MCF 10A (cell line): ENCODE results near the gene OR10J5. TPM values are rescaled to one million over a fixed set of nuclear protein-coding genes. Genes with fewer than 3 reads are reported as not detected.

ENCODE experiments used
- BruUV-seq: library from RNA; stranded (reverse); fragments of 400-500 nt; replicated peaks from 2 replicates; lab custom pipeline; 2021; lab: Mats Ljungman, UMichigan
- CTCF ChIA-PET: fragments of 300-600 bp; sonication (Branson Sonifier 250); formaldehyde crosslinking; extraction: SDS; loops from one replicate; lab custom pipeline; 2021; ENCODE audit warnings: antibody characterized with exemption, inconsistent platforms; lab: Yijun Ruan, JAX
- POLR2A ChIA-PET: fragments of 300-600, 350-650 bp; sonication (Branson Sonifier 250); formaldehyde crosslinking; extraction: SDS; loops from one replicate; lab custom pipeline; 2020; ENCODE audit warnings: antibody characterized with exemption, inconsistent platforms; lab: Yijun Ruan, JAX
- DNase-seq: peaks from one replicate; pipeline ENCODE4 v3.0.0-alpha.2; 2018; ENCODE audit not compliant: unreplicated experiment
- H3K27ac Mint-ChIP-seq: one replicate; pipeline ENCODE4 v1.8.0; 2022; ENCODE audit warnings: mild to moderate bottlenecking, low read depth, mixed read lengths; ENCODE audit not compliant: unreplicated experiment
- H3K27me3 Mint-ChIP-seq: one replicate; pipeline ENCODE4 v1.8.0; 2022; ENCODE audit warnings: mixed read lengths; ENCODE audit not compliant: insufficient read depth, unreplicated experiment
- H3K36me3 Mint-ChIP-seq: one replicate; pipeline ENCODE4 v1.8.0; 2022; ENCODE audit warnings: mild to moderate bottlenecking, moderate library complexity, mixed read lengths; ENCODE audit not compliant: insufficient read depth, unreplicated experiment
- H3K4me1 Mint-ChIP-seq: one replicate; pipeline ENCODE4 v1.8.0; 2022; ENCODE audit warnings: mixed read lengths; ENCODE audit not compliant: insufficient read depth, unreplicated experiment
- H3K4me3 Mint-ChIP-seq: one replicate; pipeline ENCODE4 v1.8.0; 2022; ENCODE audit warnings: mild to moderate bottlenecking, moderate library complexity, mixed read lengths; ENCODE audit not compliant: unreplicated experiment
- H3K9me3 Mint-ChIP-seq: one replicate; pipeline ENCODE4 v1.8.0; 2022; ENCODE audit warnings: mixed read lengths; ENCODE audit not compliant: unreplicated experiment
- CTCF ChIP-seq: fragments of 200-600 bp; IDR thresholded peaks from one replicate; pipeline ENCODE4 v1.8.0; 2022; ENCODE audit warnings: antibody characterized with exemption, mild to moderate bottlenecking; ENCODE audit not compliant: unreplicated experiment
- intact Hi-C: fragments of 100-400 bp; cut with micrococcal nuclease; formaldehyde crosslinking; loops from 2 replicates; pipeline ENCODE4 v1.14.1; 2022
- total RNA-seq: library from RNA; stranded (reverse); gene quantifications from 2 replicates; pipeline ENCODE4 v1.2.3, GENCODE V29; 2022

OR10J5 gene
- total RNA-seq, 1 experiment from 2014 or later = not detected

DNA sequence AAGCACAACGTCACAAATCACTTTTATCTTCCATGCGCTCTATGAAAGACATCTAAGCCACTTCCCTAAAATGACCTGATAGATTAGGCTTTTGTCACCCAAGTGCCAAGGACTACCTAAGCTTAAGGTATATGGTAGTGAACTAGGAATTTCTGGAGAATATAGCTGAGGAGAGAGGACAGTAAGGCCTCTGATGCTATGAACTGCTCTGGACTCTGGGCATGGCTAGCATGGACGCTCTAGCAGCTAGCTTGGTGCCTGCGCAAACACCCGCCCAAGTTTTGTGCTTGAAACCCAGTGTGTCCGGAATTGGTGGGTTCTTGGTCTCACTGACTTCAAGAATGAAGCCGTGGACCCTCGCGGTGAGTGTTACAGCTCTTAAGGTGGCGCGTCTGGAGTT is 42.5 kb downstream of the OR10J5 start:
- POLR2A ChIA-PET = interaction anchor here (0.6 to 2.4 kb wide), 7 partner anchors 11 to 259 kb away, joined by 3 to 13 read pairs (median 4); no protein-coding TSS in a partner anchor
- Mint-ChIP-seq H3K27me3 (no peaks in the 10 kb centered on the region), H3K4me1 (peaks cover 17% of the 10 kb centered on the region), H3K36me3 (peaks cover 6% of the 10 kb centered on the region), H3K27ac (peak overlapping the region; percentile 80), H3K9me3 (peaks cover 8% of the 10 kb centered on the region), H3K4me3 (no peak overlapping the region)
- TF ChIP-seq CTCF = no peak
- intact Hi-C loops = loop anchor here (10.0 kb wide), 1 partner anchor 261 kb away; no protein-coding TSS in a partner anchor
- DNase-seq = no peak
- CTCF ChIA-PET = interaction anchor here (0.6 to 2.5 kb wide), 10 partner anchors 10 to 283 kb away, joined by 3 to 21 read pairs (median 3); no protein-coding TSS in a partner anchor
- BruUV-seq = no TSS peak

- Mint-ChIP-seq H3K27ac (peak overlapping the region; percentile 80), H3K36me3 (peaks cover 6% of the 10 kb centered on the region), H3K4me1 (peaks cover 17% of the 10 kb centered on the region), H3K9me3 (peaks cover 2% of the 10 kb centered on the region), H3K4me3 (no peak overlapping the region), H3K27me3 (no peaks in the 10 kb centered on the region)
- CTCF ChIA-PET = interaction anchor here (0.6 to 2.5 kb wide), 14 partner anchors 10 to 515 kb away, joined by 3 to 21 read pairs (median 3); no protein-coding TSS in a partner anchor
- peak; percentile 81 for DNase-seq
- intact Hi-C loops = loop anchor here (10.0 kb wide), 1 partner anchor 262 kb away; no protein-coding TSS in a partner anchor
- TF ChIP-seq CTCF = no peak
- BruUV-seq = no TSS peak
- POLR2A ChIA-PET = interaction anchor here (0.6 to 2.4 kb wide), 11 partner anchors 10 to 1927 kb away, joined by 3 to 13 read pairs (median 4); no protein-coding TSS in a partner anchor
Measured at GRCh38 chr1:159492575-159493323, 43.1 kb downstream of the OR10J5 start.

Other genes with a start within 250 kb of the OR10J5 start
- gene FCER1A, start 233.7 kb downstream of the OR10J5 start, total RNA-seq = not detected in 2 replicates
- gene OR10J4, start 103.8 kb downstream of the OR10J5 start, total RNA-seq = not detected in 2 replicates
- not detected in 2 replicates for gene OR10J1, start 96.3 kb downstream of the OR10J5 start, total RNA-seq
- not detected in 2 replicates for gene APCS, start 51.8 kb upstream of the OR10J5 start, total RNA-seq
- gene CRP, start 178.6 kb upstream of the OR10J5 start, total RNA-seq = 0.26 and 0.54 TPM in 2 replicates
- gene DUSP23, start 245.0 kb upstream of the OR10J5 start, total RNA-seq = 119 and 178 TPM in 2 replicates